ENCODE data around the gene CLCN5.

CLCN5 gene

GRCh38 chrX:49892542-49892941 lies 29.9 kb upstream of the CLCN5 start:
- Histone ChIP-seq H3K4me3 (ENCODE audit: low read depth in 1 of 5, low read length in 5 of 5) (no peak overlapping the region), H3K27ac (ENCODE audit: low read depth, low read length) (no peak overlapping the region), H3K4me1 (ENCODE audit: control insufficient read depth in 5 of 5, insufficient read depth in 5 of 5, low read length in 5 of 5) (no peaks in the 10 kb centered on the region), H3K9me3 (ENCODE audit: control insufficient read depth in 5 of 5, low read length in 5 of 5) (peaks cover 4 to 8% (median 7%) of the 10 kb centered on the region in 5 donors), H3K36me3 (ENCODE audit: control insufficient read depth in 5 of 5, insufficient read depth in 5 of 5, low read length in 5 of 5) (no peaks in the 10 kb centered on the region), H3K27me3 (ENCODE audit: control insufficient read depth in 5 of 5, insufficient read depth in 4 of 5, low read length in 5 of 5) (peaks cover 0 to 3% (median 0%) of the 10 kb centered on the region in 5 donors), H3K9ac (ENCODE audit: low read length in 5 of 5) (no peak overlapping the region)

DNA sequence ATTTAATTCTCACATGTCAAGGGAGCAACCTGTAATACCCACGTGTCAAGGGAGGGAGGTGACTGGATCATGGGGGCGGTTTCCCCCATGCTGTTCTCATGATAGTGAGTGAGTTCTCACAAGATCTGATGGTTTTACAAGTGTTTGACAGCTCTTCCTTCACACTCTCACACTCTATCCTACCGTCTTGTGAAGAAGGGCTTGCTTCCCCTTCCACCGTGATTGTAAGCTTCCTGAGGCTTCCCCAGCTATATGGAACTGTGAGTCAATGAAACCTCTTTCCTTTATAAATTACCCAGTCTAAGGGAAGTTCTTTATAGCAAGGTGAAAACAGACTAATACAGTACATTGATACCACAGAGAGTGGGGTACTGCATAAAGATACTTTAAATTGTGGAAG lies 25.4 kb upstream of the CLCN5 start:
- Histone ChIP-seq H3K27me3 (ENCODE audit: control insufficient read depth in 5 of 5, insufficient read depth in 4 of 5, low read length in 5 of 5) (peaks cover 0 to 19% (median 5%) of the 10 kb centered on the region in 5 donors), H3K9ac (ENCODE audit: low read length in 5 of 5) (no peak overlapping the region), H3K4me1 (ENCODE audit: control insufficient read depth in 5 of 5, insufficient read depth in 5 of 5, low read length in 5 of 5) (no peaks in the 10 kb centered on the region), H3K27ac (ENCODE audit: low read depth, low read length) (no peak overlapping the region), H3K36me3 (ENCODE audit: control insufficient read depth in 5 of 5, insufficient read depth in 5 of 5, low read length in 5 of 5) (no peaks in the 10 kb centered on the region), H3K9me3 (ENCODE audit: control insufficient read depth in 5 of 5, low read length in 5 of 5) (peaks cover 4 to 10% (median 7%) of the 10 kb centered on the region in 5 donors), H3K4me3 (ENCODE audit: low read depth in 1 of 5, low read length in 5 of 5) (no peak overlapping the region)

DNA sequence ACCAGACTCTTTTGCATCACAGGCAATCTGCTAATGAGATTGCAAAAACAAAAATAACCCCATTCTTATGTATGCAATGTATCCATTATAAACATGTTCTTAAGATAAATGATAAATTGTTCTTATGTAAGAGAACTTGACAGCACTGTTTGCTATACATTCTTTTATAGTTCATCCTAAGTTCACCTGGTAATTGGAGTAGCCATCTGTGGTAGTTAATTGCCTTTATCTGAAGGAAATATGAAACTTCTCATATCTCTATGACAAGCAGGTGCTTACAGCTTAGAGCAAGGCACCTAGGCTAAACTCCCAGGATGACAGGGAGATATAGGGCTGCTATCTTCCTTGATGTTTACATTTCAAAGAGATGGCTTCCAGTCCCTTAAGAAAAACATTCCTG lies 21.3 kb upstream of the CLCN5 start:
- Histone ChIP-seq H3K27me3 (ENCODE audit: control insufficient read depth in 5 of 5, insufficient read depth in 4 of 5, low read length in 5 of 5) (peaks cover 0 to 16% (median 5%) of the 10 kb centered on the region in 5 donors), H3K4me1 (ENCODE audit: control insufficient read depth in 5 of 5, insufficient read depth in 5 of 5, low read length in 5 of 5) (no peaks in the 10 kb centered on the region), H3K36me3 (ENCODE audit: control insufficient read depth in 5 of 5, insufficient read depth in 5 of 5, low read length in 5 of 5) (no peaks in the 10 kb centered on the region), H3K27ac (ENCODE audit: low read depth, low read length) (no peak overlapping the region), H3K9me3 (ENCODE audit: control insufficient read depth in 5 of 5, low read length in 5 of 5) (peaks cover 4 to 10% (median 7%) of the 10 kb centered on the region in 5 donors), H3K9ac (ENCODE audit: low read length in 5 of 5) (no peak overlapping the region), H3K4me3 (ENCODE audit: low read depth in 1 of 5, low read length in 5 of 5) (no peak overlapping the region)

GRCh38 chrX:49910344-49910743 lies 12.1 kb upstream of the CLCN5 start:
- Histone ChIP-seq H3K9me3 (ENCODE audit: control insufficient read depth in 5 of 5, low read length in 5 of 5) (peaks cover 0 to 3% (median 0%) of the 10 kb centered on the region in 5 donors), H3K9ac (ENCODE audit: low read length in 5 of 5) (no peak overlapping the region), H3K27ac (ENCODE audit: low read depth, low read length) (no peak overlapping the region), H3K4me1 (ENCODE audit: control insufficient read depth in 5 of 5, insufficient read depth in 5 of 5, low read length in 5 of 5) (no peaks in the 10 kb centered on the region), H3K4me3 (ENCODE audit: low read depth in 1 of 5, low read length in 5 of 5) (no peak overlapping the region), H3K36me3 (ENCODE audit: control insufficient read depth in 5 of 5, insufficient read depth in 5 of 5, low read length in 5 of 5) (no peaks in the 10 kb centered on the region), H3K27me3 (ENCODE audit: control insufficient read depth in 5 of 5, insufficient read depth in 4 of 5, low read length in 5 of 5) (peaks cover 0 to 19% (median 16%) of the 10 kb centered on the region in 5 donors)

DNA sequence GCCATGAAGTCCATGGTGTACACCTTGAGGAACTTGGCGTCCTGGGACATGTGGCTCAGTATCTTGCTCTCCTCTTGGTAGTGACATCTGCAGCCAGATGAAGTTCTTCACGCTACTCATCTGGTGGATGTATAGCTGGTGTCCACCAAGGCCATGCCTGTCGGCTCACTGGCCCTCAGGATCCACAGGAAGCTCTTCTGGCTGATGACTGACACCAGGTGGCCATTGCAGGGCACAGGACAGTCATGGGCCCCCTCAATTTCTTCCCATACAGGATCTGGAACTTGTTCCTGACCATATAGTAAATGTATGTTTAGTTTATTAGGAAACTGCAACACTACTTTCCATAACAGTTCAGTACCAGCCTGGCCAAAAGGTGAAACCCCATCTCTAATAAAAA lies 10.3 kb upstream of the CLCN5 start:
- H3K4me1 ChIP-seq (ENCODE audit: control insufficient read depth in 5 of 5, insufficient read depth in 5 of 5, low read length in 5 of 5) = no peaks in the 10 kb centered on the region
- H3K27ac ChIP-seq (ENCODE audit: low read depth, low read length) = no peak overlapping the region
- no peak overlapping the region for H3K4me3 ChIP-seq (ENCODE audit: low read depth in 1 of 5, low read length in 5 of 5)
- H3K9ac ChIP-seq (ENCODE audit: low read length in 5 of 5) = no peak overlapping the region
- H3K27me3 ChIP-seq (ENCODE audit: control insufficient read depth in 5 of 5, insufficient read depth in 4 of 5, low read length in 5 of 5) = peaks cover 0 to 19% (median 18%) of the 10 kb centered on the region in 5 donors
- no peaks in the 10 kb centered on the region for H3K36me3 ChIP-seq (ENCODE audit: control insufficient read depth in 5 of 5, insufficient read depth in 5 of 5, low read length in 5 of 5)
- no peaks in the 10 kb centered on the region for H3K9me3 ChIP-seq (ENCODE audit: control insufficient read depth in 5 of 5, low read length in 5 of 5)

DNA sequence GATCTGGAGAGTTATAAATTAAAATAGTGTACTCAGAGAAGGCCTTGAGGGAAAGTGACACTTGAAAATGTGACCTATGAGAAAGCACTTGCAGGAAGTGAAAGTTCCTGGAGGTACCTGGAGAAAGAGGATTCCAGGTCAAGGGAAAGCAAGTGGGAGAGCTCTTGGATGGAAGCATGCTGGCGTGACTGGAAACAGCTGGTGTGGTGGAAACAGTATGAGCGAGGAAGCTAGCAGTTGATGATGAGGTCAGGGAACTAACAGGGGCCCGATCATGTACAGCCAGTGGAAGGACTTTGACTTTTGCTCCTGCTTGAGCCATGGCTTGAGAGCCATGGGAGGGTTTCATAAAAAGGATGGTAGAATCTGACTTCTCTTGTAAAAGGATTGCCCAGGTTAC lies 9.5 kb upstream of the CLCN5 start:
- H3K4me1 ChIP-seq (ENCODE audit: control insufficient read depth in 5 of 5, insufficient read depth in 5 of 5, low read length in 5 of 5) = no peaks in the 10 kb centered on the region
- no peaks in the 10 kb centered on the region for H3K36me3 ChIP-seq (ENCODE audit: control insufficient read depth in 5 of 5, insufficient read depth in 5 of 5, low read length in 5 of 5)
- H3K27ac ChIP-seq (ENCODE audit: low read depth, low read length) = no peak overlapping the region
- H3K9me3 ChIP-seq (ENCODE audit: control insufficient read depth in 5 of 5, low read length in 5 of 5) = no peaks in the 10 kb centered on the region
- no peak overlapping the region for H3K9ac ChIP-seq (ENCODE audit: low read length in 5 of 5)
- H3K4me3 ChIP-seq (ENCODE audit: low read depth in 1 of 5, low read length in 5 of 5) = no peak overlapping the region
- H3K27me3 ChIP-seq (ENCODE audit: control insufficient read depth in 5 of 5, insufficient read depth in 4 of 5, low read length in 5 of 5) = peaks cover 0 to 19% (median 18%) of the 10 kb centered on the region in 5 donors

DNA sequence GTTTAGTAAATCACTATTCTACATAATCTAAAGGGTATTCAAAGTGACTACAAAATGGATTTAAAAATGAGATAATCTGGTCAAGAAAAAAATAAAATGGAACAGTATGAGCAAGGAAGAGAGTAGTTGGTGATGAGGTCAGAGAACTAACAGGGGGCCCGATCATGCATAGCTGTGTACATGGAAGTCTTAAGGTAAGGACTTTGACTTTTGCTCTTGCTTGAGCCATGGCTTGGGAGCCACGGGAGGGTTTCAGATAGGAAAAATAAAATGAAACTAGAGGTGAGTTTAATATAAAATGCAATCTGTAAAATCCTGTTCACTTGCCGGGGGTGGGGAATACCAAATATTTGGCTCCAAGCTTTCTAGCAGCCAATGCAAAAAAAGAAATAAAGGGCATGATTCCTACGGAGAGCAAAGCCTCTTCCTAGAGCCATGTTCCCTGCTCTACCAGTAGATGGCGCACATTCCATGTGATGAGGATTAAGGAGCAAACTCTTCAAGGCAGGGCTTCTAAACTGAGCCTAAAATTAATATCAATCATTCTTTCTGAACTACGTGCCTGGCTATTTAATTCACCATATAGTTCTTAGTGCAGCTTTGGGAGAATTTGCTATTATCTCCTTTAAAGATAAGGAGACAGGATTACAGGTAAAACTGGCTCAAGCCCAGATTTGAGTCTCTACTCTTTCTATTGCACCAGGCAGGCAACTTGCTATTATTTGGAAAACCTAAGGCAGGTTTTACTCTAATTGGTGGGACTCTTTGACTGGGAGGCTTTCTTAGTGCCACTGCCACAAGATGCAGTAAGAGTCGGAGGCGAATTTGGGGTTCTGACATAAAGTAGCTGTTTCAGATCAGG lies 6.8 kb upstream of the CLCN5 start:
- H3K9ac ChIP-seq (ENCODE audit: low read length in 5 of 5) = no peak overlapping the region
- H3K27me3 ChIP-seq (ENCODE audit: control insufficient read depth in 5 of 5, insufficient read depth in 4 of 5, low read length in 5 of 5) = peaks cover 0 to 14% (median 13%) of the 10 kb centered on the region in 5 donors
- H3K9me3 ChIP-seq (ENCODE audit: control insufficient read depth in 5 of 5, low read length in 5 of 5) = no peaks in the 10 kb centered on the region
- H3K4me3 ChIP-seq (ENCODE audit: low read depth in 1 of 5, low read length in 5 of 5) = no peak overlapping the region
- no peak overlapping the region for H3K27ac ChIP-seq (ENCODE audit: low read depth, low read length)
- peaks cover 0 to 7% (median 4%) of the 10 kb centered on the region in 5 donors for H3K4me1 ChIP-seq (ENCODE audit: control insufficient read depth in 5 of 5, insufficient read depth in 5 of 5, low read length in 5 of 5)
- no peaks in the 10 kb centered on the region for H3K36me3 ChIP-seq (ENCODE audit: control insufficient read depth in 5 of 5, insufficient read depth in 5 of 5, low read length in 5 of 5)

DNA sequence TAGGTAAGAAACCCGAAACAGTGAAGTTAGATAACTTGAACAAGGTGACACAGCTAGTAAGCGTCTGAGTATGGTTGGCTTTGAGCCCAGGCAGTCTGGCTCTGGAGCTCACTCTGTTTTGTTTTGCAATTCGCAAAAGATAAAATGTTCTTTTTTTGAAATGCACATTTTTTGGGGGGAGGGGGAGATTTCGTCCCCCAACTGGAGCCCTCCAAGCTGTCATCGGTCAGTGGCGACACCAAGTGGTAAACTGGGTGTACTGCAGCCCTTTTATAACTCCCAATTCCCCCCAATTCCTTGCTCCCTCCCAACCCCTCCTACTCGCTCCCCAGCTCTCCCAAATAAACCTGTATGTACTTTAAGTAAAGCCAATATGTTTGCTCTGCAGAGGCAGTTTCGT lies 2.8 kb upstream of the CLCN5 start:
- H3K27ac ChIP-seq (ENCODE audit: low read depth, low read length) = no peak overlapping the region
- peaks cover 0 to 19% (median 10%) of the 10 kb centered on the region in 5 donors for H3K4me1 ChIP-seq (ENCODE audit: control insufficient read depth in 5 of 5, insufficient read depth in 5 of 5, low read length in 5 of 5)
- no peaks in the 10 kb centered on the region for H3K9me3 ChIP-seq (ENCODE audit: control insufficient read depth in 5 of 5, low read length in 5 of 5)
- H3K9ac ChIP-seq (ENCODE audit: low read length in 5 of 5) = no peak overlapping the region
- peaks cover 0 to 8% (median 0%) of the 10 kb centered on the region in 5 donors for H3K27me3 ChIP-seq (ENCODE audit: control insufficient read depth in 5 of 5, insufficient read depth in 4 of 5, low read length in 5 of 5)
- H3K36me3 ChIP-seq (ENCODE audit: control insufficient read depth in 5 of 5, insufficient read depth in 5 of 5, low read length in 5 of 5) = no peaks in the 10 kb centered on the region
- H3K4me3 ChIP-seq (ENCODE audit: low read depth in 1 of 5, low read length in 5 of 5) = no peak overlapping the region

DNA sequence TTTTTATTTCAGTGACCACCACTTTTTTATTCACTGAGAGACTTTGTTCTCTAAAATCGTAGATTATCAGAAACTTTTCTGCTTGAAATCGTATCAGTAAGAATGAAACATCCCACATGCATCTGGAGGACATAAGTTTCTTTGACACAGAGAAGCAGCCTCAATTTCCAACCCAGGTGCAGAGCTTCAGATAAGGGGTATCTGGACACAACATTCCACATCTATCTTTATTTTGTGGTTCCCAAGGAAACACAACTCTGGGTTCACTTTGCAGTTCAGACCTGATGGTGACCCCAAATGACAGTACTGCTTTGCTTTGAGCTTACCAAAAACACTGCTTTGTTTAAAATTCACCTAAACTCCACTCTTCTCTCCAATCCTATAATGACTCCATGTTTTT lies 1.3 kb upstream of the CLCN5 start:
- Histone ChIP-seq H3K27ac (ENCODE audit: low read depth, low read length) (no peak overlapping the region), H3K27me3 (ENCODE audit: control insufficient read depth in 5 of 5, insufficient read depth in 4 of 5, low read length in 5 of 5) (peaks cover 0 to 8% (median 0%) of the 10 kb centered on the region in 5 donors), H3K4me1 (ENCODE audit: control insufficient read depth in 5 of 5, insufficient read depth in 5 of 5, low read length in 5 of 5) (peaks cover 0 to 19% (median 10%) of the 10 kb centered on the region in 5 donors), H3K9me3 (ENCODE audit: control insufficient read depth in 5 of 5, low read length in 5 of 5) (no peaks in the 10 kb centered on the region), H3K4me3 (ENCODE audit: low read depth in 1 of 5, low read length in 5 of 5) (no peak overlapping the region), H3K36me3 (ENCODE audit: control insufficient read depth in 5 of 5, insufficient read depth in 5 of 5, low read length in 5 of 5) (no peaks in the 10 kb centered on the region), H3K9ac (ENCODE audit: low read length in 5 of 5) (no peak overlapping the region)

DNA sequence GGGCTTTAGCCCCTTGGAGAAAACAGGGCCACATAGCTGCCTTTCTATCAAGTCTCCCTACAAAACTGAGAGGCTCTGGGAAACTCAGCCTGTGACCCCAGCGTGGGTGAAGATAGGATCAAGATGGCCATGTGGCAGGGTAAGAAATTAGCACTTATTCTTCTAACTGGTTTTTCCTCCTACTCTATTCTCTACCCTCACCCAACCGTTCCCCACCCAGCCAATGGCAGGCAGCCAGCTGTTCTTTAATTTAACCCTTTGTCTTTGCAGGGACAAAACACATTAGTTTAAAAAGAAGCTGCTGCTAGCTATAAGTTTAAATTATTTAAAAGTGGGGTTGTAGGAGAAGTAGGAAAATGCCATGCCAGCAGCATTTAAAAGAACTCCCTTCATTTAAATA lies 2.8 kb downstream of the CLCN5 start:
- no peak overlapping the region for H3K9ac ChIP-seq (ENCODE audit: low read length in 5 of 5)
- peaks cover 0 to 10% (median 0%) of the 10 kb centered on the region in 5 donors for H3K27me3 ChIP-seq (ENCODE audit: control insufficient read depth in 5 of 5, insufficient read depth in 4 of 5, low read length in 5 of 5)
- no peak overlapping the region for H3K27ac ChIP-seq (ENCODE audit: low read depth, low read length)
- no peaks in the 10 kb centered on the region for H3K9me3 ChIP-seq (ENCODE audit: control insufficient read depth in 5 of 5, low read length in 5 of 5)
- no peak overlapping the region for H3K4me3 ChIP-seq (ENCODE audit: low read depth in 1 of 5, low read length in 5 of 5)
- peaks cover 0 to 14% (median 7%) of the 10 kb centered on the region in 5 donors for H3K4me1 ChIP-seq (ENCODE audit: control insufficient read depth in 5 of 5, insufficient read depth in 5 of 5, low read length in 5 of 5)
- no peaks in the 10 kb centered on the region for H3K36me3 ChIP-seq (ENCODE audit: control insufficient read depth in 5 of 5, insufficient read depth in 5 of 5, low read length in 5 of 5)

Data from subcutaneous abdominal adipose tissue (tissue), 5 donors.